MM.1S (cell line): ENCODE measurements around the gene G3BP1.

ENCODE experiments used
- DNase-seq: peaks from one replicate; pipeline ENCODE4 v3.0.0-alpha.2; 2015
- H2AFZ ChIP-seq: fragments of 300-600 bp; sonication (generic); 2 replicates; pipeline ENCODE4 v1.6.0; 2016; ENCODE audit warnings: antibody characterized with exemption, low read length
- H3F3A ChIP-seq: fragments of 300-600 bp; sonication (generic); 2 replicates; pipeline ENCODE4 v1.6.1; 2016; ENCODE audit warnings: mild to moderate bottlenecking, antibody characterized with exemption, low read length, moderate library complexity, mixed read lengths; ENCODE audit not compliant: insufficient read depth
- H3K27ac ChIP-seq: fragments of 300-600 bp; sonication (generic); 2 replicates; pipeline ENCODE4 v1.5.1; 2016; ENCODE audit warnings: mild to moderate bottlenecking, low read length
- H3K27me3 ChIP-seq: fragments of 300-600 bp; sonication (generic); replicated peaks from 2 replicates; pipeline ENCODE4 v1.6.0; 2016; ENCODE audit warnings: low read length; ENCODE audit not compliant: insufficient read depth
- H3K36me3 ChIP-seq: fragments of 300-600 bp; sonication (generic); replicated peaks from 2 replicates; pipeline ENCODE4 v1.6.1; 2016; ENCODE audit warnings: mild to moderate bottlenecking, low read length, mixed read lengths; ENCODE audit not compliant: insufficient read depth
- H3K4me1 ChIP-seq: fragments of 300-600 bp; sonication (generic); 2 replicates; pipeline ENCODE4 v1.6.1; 2016; ENCODE audit warnings: low read length, mixed read lengths
- H3K4me2 ChIP-seq: fragments of 300-600 bp; sonication (generic); 2 replicates; pipeline ENCODE4 v1.6.0; 2016; ENCODE audit warnings: low read depth, low read length
- H3K4me3 ChIP-seq: fragments of 300-600 bp; sonication (generic); 2 replicates; pipeline ENCODE4 v1.5.1; 2016; ENCODE audit warnings: low read length, mixed read lengths
- H3K79me2 ChIP-seq: fragments of 300-600 bp; sonication (generic); 2 replicates; pipeline ENCODE4 v1.6.1; 2016; ENCODE audit warnings: mixed run types, low read length, mixed read lengths
- H3K9ac ChIP-seq: fragments of 300-600 bp; sonication (generic); 2 replicates; pipeline ENCODE4 v1.6.1; 2016; ENCODE audit warnings: low read length, mixed read lengths
- H3K9me2 ChIP-seq: fragments of 300-600 bp; sonication (generic); replicated peaks from 2 replicates; pipeline ENCODE4 v1.6.1; 2016; ENCODE audit warnings: mild to moderate bottlenecking, low read length, mixed read lengths; ENCODE audit not compliant: insufficient read depth
- H3K9me3 ChIP-seq: fragments of 300-600 bp; sonication (generic); replicated peaks from 2 replicates; pipeline ENCODE4 v1.6.1; 2016; ENCODE audit warnings: mild to moderate bottlenecking, low read length, mixed read lengths; ENCODE audit not compliant: insufficient read depth
- H4K20me1 ChIP-seq: fragments of 300-600 bp; sonication (generic); 2 replicates; pipeline ENCODE4 v1.6.1; 2016; ENCODE audit warnings: mild to moderate bottlenecking, low read length, moderate library complexity, mixed read lengths; ENCODE audit not compliant: insufficient read depth
- EZH2 ChIP-seq: fragments of 300-600 bp; sonication (generic); optimal IDR thresholded peaks from 2 replicates; pipeline ENCODE3; 2017; ENCODE audit warnings: low read depth, mild to moderate bottlenecking, antibody characterized with exemption, low read length, mixed read lengths
- EZH2phosphoT487 ChIP-seq: fragments of 300-600 bp; sonication (generic); IDR thresholded peaks from 2 replicates; pipeline ENCODE4 v1.6.1; 2018; ENCODE audit warnings: antibody characterized with exemption, low read length
- TF ChIP-seq, protein P1 (sequence below): fragments of 300-600 bp; sonication (generic); IDR thresholded peaks from 2 replicates; pipeline ENCODE4 v1.5.1; 2016; ENCODE audit warnings: antibody characterized with exemption, low read length, mixed read lengths

The G3BP1 gene

DNA sequence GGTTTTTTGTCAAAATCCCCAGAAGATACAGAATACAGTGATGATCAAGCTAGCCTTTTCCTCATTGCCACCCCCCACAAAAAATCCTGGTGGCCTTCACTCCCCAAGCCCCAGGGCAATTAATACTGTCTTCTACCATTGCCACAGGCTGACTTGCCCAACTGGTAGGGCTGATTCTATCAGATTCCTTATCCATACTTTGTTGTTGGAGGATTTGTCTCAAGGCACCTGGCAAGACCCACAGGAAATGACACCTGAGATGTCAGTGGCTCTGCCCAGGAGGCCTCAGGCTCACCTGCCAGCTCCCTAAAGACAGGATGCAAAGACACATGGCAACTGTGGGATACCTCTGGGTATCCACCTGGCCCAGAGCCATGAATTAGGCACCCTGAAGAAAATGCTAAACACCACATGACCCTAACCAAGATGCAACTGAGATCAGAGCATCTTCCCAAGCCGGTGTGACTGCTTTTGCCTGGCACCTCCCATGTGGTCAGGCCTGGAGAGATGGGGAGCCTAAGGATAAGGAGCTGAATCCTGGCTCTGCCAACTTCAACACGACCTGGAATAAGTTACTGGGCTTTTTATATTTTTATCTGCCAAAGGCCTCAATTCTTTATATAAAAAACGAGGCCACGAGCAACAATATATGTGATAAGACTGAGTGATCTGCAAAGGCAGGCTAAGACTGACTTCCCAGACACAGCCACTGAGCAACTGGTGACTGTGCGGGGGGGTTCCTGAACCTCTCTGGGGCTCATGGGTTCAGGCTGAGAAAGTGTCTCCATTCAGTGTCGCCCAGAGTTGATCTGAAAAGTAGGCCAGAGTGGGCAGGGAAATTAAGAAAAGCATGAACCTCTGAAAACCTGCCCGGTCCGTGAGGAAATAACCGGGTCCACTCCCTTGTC lies 14.3 kb upstream of the G3BP1 start:
- H3K9ac ChIP-seq = peak overlapping the region; percentile 90
- peak; percentile 46 for DNase-seq
- peaks cover 38% of the 10 kb centered on the region for H3K4me1 ChIP-seq
- H2AFZ ChIP-seq = peak overlapping the region; percentile 46; the same call in 1 of the 2 replicates
- peaks cover 36% of the 10 kb centered on the region for H3F3A ChIP-seq
- no peaks in the 10 kb centered on the region for H3K27me3 ChIP-seq
- TF ChIP-seq EZH2 = no peak
- TF ChIP-seq EZH2phosphoT487 = no peak
- TF ChIP-seq, protein P1, sequence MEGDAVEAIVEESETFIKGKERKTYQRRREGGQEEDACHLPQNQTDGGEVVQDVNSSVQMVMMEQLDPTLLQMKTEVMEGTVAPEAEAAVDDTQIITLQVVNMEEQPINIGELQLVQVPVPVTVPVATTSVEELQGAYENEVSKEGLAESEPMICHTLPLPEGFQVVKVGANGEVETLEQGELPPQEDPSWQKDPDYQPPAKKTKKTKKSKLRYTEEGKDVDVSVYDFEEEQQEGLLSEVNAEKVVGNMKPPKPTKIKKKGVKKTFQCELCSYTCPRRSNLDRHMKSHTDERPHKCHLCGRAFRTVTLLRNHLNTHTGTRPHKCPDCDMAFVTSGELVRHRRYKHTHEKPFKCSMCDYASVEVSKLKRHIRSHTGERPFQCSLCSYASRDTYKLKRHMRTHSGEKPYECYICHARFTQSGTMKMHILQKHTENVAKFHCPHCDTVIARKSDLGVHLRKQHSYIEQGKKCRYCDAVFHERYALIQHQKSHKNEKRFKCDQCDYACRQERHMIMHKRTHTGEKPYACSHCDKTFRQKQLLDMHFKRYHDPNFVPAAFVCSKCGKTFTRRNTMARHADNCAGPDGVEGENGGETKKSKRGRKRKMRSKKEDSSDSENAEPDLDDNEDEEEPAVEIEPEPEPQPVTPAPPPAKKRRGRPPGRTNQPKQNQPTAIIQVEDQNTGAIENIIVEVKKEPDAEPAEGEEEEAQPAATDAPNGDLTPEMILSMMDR = no peak
- H3K79me2 ChIP-seq = peaks cover 49% of the 10 kb centered on the region
- H3K9me2 ChIP-seq = no peaks in the 10 kb centered on the region
- no peaks in the 10 kb centered on the region for H4K20me1 ChIP-seq
- peak overlapping the region; percentile 78 for H3K27ac ChIP-seq
- H3K4me3 ChIP-seq = peak overlapping the region; percentile 86
- H3K9me3 ChIP-seq = no peaks in the 10 kb centered on the region
- H3K4me2 ChIP-seq = peak overlapping the region; percentile 82
- H3K36me3 ChIP-seq = peaks cover 9% of the 10 kb centered on the region; the same call in 1 of the 2 replicates

DNA sequence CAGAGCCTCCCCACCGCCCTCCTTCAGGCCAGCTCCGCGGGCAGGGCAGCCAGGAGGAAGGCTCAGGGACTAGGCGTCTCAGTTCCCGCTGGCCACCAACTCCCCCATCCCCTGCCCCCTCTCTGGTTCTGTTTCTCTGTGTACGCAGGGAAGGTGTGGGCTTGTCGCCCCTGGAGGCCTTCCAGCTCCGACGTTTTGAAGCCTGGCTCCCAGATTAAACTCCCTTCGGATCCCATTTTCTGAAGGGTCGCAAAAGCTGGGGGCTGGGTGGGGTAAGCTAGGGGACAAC lies 13.7 kb upstream of the G3BP1 start:
- no peaks in the 10 kb centered on the region for H3K9me3 ChIP-seq
- peaks cover 43% of the 10 kb centered on the region for H3K79me2 ChIP-seq
- peaks cover 32% of the 10 kb centered on the region for H3K4me1 ChIP-seq
- no peaks in the 10 kb centered on the region for H3K27me3 ChIP-seq
- H3K4me2 ChIP-seq = peak overlapping the region; percentile 82
- H3K9ac ChIP-seq = peak overlapping the region; percentile 90
- H3F3A ChIP-seq = peaks cover 36% of the 10 kb centered on the region
- no peaks in the 10 kb centered on the region for H4K20me1 ChIP-seq
- peak overlapping the region; percentile 86 for H3K4me3 ChIP-seq
- H3K36me3 ChIP-seq = peaks cover 5% of the 10 kb centered on the region; the same call in 1 of the 2 replicates
- TF ChIP-seq EZH2 = no peak
- no peak for TF ChIP-seq EZH2phosphoT487
- TF ChIP-seq, protein P1 = no peak
- no peaks in the 10 kb centered on the region for H3K9me2 ChIP-seq
- peak overlapping the region; percentile 78 for H3K27ac ChIP-seq
- peak overlapping the region; percentile 46; the same call in 1 of the 2 replicates for H2AFZ ChIP-seq
- no peak for DNase-seq

- Histone ChIP-seq H3K27ac (peak within 1 kb of the TSS; percentile 78), H3K36me3 (peaks cover 4% of the 10 kb centered on the region; the same call in 1 of the 2 replicates), H3K4me3 (peak within 1 kb of the TSS; percentile 86), H3F3A (peaks cover 36% of the 10 kb centered on the region), H3K79me2 (peaks cover 37% of the 10 kb centered on the region), H3K9me3 (no peaks in the 10 kb centered on the region), H3K27me3 (no peaks in the 10 kb centered on the region), H3K9ac (peak within 1 kb of the TSS; percentile 90), H3K9me2 (no peaks in the 10 kb centered on the region), H2AFZ (peak within 1 kb of the TSS; percentile 88), H3K4me1 (peaks cover 29% of the 10 kb centered on the region), H4K20me1 (no peaks in the 10 kb centered on the region), H3K4me2 (peak within 1 kb of the TSS; percentile 82)
- TF ChIP-seq EZH2 = no peak
- TF ChIP-seq EZH2phosphoT487 = no peak
- TF ChIP-seq, protein P1 = no peak; the same call in 1 of the 2 replicates
- DNase-seq = peak; percentile 94
Measured at GRCh38 chr5:151758430-151759241, 13.1 kb upstream of the G3BP1 start, which contains the start of gene ATOX1. TSS of gene ATOX1 (minus strand) at chr5:151758631. CDS start at chr5:151758551, 80 bp downstream.
